Cardiac fibroblast (primary cell): Measurements from ENCODE around the gene CRYGD.
"Not testable (repeated sequence)": the region's sequence is repeated elsewhere in the genome, so short reads cannot be mapped to it uniquely, and the experiment has no call there.

Experiments used
- DNase-seq, 2 donors: peaks; one replicate each; pipeline versions ENCODE4 v3.0.0 to v3.0.0-alpha.2; 2010; ENCODE audit warnings: low read depth in 2 of 2
- H3K4me3 ChIP-seq, 2 donors: replicated peaks in 1 of 2; 1 replicate in 1 of 2; 2 replicates in 1 of 2; pipeline ENCODE4 v1.5.1; 2011; ENCODE audit warnings: low read depth in 2 of 2, low read length in 2 of 2, mild to moderate bottlenecking in 2 of 2, moderate library complexity in 1 of 2
- CTCF ChIP-seq: IDR thresholded peaks from one replicate; pipeline ENCODE4 v1.5.1; 2011; ENCODE audit warnings: low read depth, mild to moderate bottlenecking, low read length, inconsistent platforms

CRYGD gene

GRCh38 chr2:208142240-208142924, 18.1 kb upstream of the CRYGD start:
- no peak for TF ChIP-seq CTCF
- peak; percentile 14 to 16 for DNase-seq
- no peak overlapping the region for H3K4me3 ChIP-seq

GRCh38 chr2:208139447-208139846, 15.1 kb upstream of the CRYGD start:
- TF ChIP-seq CTCF, result no peak
- no peak for DNase-seq
- H3K4me3 ChIP-seq, result no peak overlapping the region

DNA sequence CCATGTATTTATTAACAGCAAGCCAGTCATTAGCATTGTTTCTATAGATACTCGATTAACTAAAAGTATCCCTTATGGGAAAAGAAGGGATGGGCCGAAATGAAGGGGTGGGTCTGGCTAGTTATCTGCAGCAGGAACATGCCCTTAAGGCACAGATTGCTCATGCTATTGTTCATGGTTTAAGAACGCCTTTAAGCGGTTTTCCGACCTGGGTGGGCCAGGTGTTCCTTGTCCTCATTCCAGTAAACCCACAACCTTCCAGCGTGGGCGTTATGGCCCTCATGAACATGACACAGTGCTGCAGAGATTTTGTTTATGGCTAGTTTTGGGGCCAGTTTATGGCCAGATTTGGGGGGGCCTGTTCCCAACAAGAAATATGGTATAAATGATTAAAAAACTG, 14.0 kb upstream of the CRYGD start:
- H3K4me3 ChIP-seq, DNase-seq: not testable (repeated sequence)

GRCh38 chr2:208136716-208137094, 12.4 kb upstream of the CRYGD start:
- no peak for TF ChIP-seq CTCF
- no peak for DNase-seq
- H3K4me3 ChIP-seq, result no peak overlapping the region

DNA sequence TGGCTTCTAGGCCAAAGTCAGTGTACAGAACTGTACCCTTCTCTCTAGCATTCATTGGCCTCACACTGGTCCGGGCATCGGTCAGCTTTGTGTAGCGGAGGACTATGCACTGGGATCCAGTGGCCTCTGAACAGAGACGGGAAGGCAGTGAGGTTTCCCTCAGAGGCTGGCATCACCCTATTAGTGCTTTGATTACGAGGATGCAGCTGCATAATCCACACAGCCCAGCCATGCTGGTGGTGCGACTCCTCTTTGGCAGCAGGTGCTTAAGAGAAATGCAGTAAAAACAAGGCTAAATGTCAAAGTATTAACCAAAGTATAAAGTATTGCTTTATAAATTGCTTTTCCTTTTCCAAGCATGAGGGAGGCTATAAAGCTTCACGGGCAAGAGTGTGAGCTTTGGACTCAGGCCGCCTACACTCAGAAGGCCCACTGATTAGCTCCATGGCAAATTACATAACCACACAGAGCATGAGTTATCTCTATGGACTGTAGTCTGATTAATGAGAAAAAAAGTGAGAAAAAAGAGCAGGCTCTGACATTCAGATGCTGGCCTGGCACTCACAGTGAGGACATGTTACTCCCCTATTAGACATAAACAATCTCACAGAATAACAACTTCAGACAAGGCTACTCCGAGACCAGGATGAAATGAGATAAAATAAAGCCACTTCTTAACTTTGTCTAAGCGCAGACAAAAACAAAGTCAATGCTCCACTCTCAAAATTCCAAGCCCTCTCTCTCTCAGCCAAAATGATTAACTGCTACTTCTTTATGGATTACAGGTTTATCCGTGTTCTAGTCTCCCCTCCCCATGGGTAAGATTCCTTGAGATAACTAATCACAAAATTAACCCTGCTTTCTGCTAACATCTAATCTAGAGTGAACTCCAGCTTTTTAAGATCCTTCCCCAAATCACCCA, 11.7 kb upstream of the CRYGD start:
- no peak overlapping the region for H3K4me3 ChIP-seq
- no peak for DNase-seq
- no peak for TF ChIP-seq CTCF

GRCh38 chr2:208134928-208135586, 10.7 kb upstream of the CRYGD start:
- no peak for TF ChIP-seq CTCF
- no peak for DNase-seq

DNA sequence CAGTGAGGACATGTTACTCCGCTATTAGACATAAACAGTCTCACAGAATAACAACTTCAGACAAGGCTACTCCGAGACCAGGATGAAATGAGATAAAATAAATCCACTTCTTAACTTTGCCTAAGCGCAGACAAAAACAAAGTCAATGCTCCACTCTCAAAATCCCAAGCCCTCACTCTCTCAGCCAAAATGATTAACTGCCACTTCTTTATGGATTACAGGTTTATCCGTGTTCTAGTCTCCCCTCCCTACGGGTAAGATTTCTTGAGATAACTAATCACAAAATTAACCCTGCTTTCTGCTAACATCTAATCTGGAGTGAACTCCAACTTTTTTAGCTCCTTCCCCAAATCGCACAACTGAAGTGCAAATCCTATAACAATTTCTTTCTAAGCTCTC, 6.4 kb upstream of the CRYGD start:
- no peak overlapping the region for H3K4me3 ChIP-seq
- TF ChIP-seq CTCF, result no peak
- DNase-seq, result no peak

More at GRCh38 chr2:208134928-208135586, 10.7 kb upstream of the CRYGD start:
- no peak overlapping the region for H3K4me3 ChIP-seq
